PC-3 (cell line): ENCODE results near the gene HASPIN.

Experiments used
- EZH2 ChIP-seq: fragments of 300-600 bp; sonication (generic); IDR thresholded peaks from one replicate; pipeline ENCODE4 v1.6.1; 2017; ENCODE audit warnings: antibody characterized with exemption, mild to moderate bottlenecking, low read length; ENCODE audit not compliant: unreplicated experiment
- EZH2phosphoT487 ChIP-seq: fragments of 300-600 bp; sonication (generic); IDR thresholded peaks from 2 replicates; pipeline ENCODE4 v1.6.1; 2018; ENCODE audit warnings: mild to moderate bottlenecking, antibody characterized with exemption, low read length, borderline replicate concordance
- TF ChIP-seq, protein P1 (sequence below): fragments of 300-600 bp; sonication (generic); conservative IDR thresholded peaks from 2 replicates; pipeline ENCODE4 v1.5.1; 2017; ENCODE audit warnings: antibody characterized with exemption, low read depth, mild to moderate bottlenecking, low read length

DNA sequence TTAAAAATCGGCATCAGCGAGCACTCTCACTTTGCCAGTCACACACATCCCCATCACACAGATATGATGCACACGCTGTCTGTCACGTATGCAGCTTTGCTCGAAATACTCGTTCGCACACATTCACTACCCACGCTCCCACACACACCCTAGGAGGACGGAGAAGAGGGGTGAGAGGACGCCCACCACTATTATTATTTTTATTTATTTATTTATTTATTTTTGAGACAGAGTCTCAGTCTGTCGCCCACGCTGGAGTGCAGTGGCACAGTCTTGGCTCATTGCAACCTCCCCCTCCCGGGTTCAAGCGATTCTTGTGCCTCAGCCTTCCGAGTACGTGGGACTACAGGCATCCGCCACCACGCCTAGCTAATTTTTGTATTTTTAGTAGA lies 30.4 kb downstream of the HASPIN start:
- TF ChIP-seq EZH2 (no peak), EZH2phosphoT487 (no peak)
- TF ChIP-seq, protein P1, sequence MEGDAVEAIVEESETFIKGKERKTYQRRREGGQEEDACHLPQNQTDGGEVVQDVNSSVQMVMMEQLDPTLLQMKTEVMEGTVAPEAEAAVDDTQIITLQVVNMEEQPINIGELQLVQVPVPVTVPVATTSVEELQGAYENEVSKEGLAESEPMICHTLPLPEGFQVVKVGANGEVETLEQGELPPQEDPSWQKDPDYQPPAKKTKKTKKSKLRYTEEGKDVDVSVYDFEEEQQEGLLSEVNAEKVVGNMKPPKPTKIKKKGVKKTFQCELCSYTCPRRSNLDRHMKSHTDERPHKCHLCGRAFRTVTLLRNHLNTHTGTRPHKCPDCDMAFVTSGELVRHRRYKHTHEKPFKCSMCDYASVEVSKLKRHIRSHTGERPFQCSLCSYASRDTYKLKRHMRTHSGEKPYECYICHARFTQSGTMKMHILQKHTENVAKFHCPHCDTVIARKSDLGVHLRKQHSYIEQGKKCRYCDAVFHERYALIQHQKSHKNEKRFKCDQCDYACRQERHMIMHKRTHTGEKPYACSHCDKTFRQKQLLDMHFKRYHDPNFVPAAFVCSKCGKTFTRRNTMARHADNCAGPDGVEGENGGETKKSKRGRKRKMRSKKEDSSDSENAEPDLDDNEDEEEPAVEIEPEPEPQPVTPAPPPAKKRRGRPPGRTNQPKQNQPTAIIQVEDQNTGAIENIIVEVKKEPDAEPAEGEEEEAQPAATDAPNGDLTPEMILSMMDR: no peak
